HG03457 (cell line): ENCODE data around the gene COPZ1.
"Not testable (repeated sequence)": the region's sequence is repeated elsewhere in the genome, so short reads cannot be mapped to it uniquely, and the experiment has no call there.

Experiments used
- ATAC-seq: cut with Tn5 transposase; IDR thresholded peaks from one replicate; pipeline ENCODE4 v1.9.1; 2021; ENCODE audit warnings: moderate number of reproducible peaks; ENCODE audit not compliant: unreplicated experiment

The COPZ1 gene

DNA sequence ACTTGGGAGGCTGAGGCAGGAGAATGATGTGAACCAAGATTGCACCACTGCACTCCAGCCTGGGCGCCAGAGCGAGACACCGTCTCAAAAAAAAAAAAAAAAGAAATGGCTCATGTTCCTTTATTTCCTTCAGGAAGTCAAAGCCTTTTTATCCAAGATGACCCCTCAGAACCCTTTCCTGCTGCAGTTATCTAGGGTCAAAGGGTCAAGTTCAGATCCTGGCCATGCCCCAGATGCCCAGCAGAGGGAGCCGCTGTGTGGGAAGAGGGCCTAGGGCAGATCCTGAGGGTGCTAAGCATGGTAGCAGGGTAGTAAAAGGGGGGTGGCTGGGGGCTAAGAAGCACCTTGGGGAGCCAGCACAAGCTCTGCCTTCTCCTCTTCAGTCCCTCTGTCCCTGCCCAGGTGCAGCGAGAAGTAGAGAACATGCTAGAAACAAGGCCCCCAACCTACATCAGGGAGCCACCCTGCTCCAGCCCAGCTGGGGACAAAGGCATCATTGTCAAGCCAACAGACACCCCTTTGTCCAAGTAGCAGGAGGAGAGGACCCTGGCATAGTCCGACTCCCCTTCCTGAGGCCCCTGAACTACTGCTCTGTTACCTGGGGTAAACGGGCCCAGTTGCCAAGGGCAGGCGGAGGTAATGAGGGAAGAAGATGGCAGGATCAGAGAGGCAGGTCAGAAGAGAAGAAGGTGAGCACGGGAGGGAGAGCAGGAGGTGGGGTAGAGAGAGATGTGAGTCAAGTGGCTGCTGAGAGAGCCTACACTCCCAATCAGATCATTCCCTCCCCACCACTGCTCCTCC, 30.6 kb upstream of the COPZ1 start:
- ATAC-seq: no peak

DNA sequence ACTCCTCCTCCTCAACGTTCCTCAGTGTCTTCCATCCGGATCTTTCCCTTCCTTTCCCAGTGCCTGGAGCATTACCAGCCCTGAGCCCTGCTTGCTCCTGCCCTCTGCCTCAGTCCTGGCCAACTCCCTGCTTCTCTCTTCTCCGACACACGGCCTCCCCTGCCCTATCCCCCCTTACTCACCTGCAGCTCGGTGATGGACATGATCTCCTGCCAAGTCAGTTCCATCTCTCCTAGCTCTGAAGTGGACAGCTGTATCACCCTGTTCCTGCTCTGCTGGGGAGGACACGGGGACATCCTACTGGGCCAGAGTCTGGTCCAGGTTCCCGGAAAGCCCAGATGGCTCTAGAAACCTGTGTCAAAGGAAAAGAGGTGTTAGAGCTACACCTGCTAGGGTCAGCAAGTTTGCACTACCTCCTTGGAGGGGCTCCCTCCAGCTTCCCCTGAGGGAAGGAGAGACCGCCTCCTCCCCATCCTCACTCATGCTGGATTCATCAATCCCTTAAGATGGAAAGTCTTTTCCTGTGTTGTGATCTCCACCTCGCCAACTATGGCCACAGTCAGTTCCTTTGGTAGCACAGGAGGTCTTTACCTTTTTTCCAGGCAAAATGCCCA, 29.9 kb upstream of the COPZ1 start:
- ATAC-seq: no peak

GRCh38 chr12:54296393-54297099, 28.4 kb upstream of the COPZ1 start:
- no peak for ATAC-seq

DNA sequence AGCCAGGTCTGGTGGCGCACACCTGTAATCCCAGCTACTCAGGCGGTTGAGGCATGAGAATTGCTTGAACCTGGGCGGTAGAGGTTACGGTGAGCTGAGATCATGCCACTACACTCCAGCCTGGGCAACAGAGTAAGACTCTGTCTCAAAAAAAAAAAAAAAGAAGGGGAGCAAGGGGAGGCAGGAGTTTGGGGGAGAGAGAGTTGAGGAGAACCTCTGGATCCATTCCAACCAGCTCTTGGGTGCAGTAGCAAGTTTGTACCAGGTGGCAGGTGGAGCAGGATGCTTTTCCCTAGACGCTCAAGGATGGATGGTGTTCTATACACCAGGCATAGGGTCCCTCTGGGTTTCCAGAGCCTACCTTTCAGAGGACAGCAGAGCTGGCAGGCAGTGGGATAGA, 26.0 kb upstream of the COPZ1 start:
- ATAC-seq: no peak

DNA sequence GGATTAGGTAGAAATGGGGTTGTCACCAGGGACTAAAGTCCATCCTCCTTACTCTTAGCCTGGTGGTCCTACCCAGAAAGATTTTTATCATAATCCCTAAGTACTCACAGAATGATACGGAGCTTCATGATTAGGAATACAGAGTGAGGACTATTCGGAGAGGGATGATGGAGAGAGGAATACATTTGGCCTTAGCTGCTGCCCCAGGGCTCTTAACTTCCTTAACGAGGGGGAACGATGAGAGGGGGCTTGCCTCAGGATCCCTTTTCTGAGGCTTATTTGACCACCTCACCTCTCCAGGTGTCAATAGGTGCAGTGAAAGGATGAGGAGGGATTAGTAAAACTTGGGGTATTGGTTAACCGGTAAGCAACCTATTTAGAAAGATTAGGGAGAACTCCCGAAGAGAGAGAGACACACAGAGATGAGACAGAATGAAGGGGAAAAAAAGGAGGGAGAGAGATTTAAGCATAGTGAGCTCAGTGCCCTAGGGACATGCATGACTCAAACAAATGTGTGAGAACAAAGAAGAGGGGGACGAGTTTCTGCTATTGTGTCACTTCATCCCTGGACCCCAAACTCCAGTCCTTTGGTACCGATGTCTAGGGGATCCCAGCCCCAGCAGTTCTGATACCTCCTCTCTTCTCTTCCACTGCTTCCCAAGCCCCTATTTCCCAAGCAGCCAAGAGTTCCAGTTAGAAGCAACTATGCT, 25.3 kb upstream of the COPZ1 start:
- ATAC-seq: no peak

- no peak for ATAC-seq
Measured at GRCh38 chr12:54300225-54300731, 24.7 kb upstream of the COPZ1 start.

- no peak for ATAC-seq
Measured at GRCh38 chr12:54300732-54301427, 24.1 kb upstream of the COPZ1 start, which contains the start of gene NFE2. Gene NFE2, minus strand, starts transcription at chr12:54301015. Its CDS starts 5,767 bp downstream, at chr12:54295248.

DNA sequence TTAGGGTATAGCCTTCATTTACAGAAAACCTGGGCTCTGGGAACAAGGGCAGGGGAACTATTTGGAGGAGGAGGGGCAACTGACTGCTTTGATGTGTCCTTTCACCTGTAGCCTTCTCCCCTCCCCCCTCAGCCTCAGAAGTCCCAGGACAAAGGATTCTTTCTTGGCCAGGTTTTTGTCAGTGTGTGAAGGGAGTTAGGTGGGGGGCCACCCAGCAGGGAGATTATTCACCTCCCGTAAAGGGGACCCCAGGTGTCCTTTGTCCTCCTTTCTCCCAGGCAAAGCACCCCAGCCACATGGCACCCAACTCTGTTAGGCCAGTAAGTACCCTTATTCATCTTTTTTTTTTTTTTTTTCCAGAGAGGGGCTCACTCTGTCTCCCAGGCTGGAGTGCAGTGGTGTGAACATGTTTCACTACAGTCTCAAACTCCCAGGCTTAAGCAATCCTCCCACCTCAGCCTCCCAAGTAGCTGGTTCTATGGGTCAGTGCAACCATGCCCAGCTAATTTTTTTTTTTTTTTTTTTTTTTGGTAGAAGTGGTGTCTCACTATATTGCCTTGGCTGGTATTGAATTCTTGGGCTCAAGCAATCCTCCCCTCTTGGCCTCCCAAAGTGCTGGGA, 23.4 kb upstream of the COPZ1 start:
- ATAC-seq: no peak

DNA sequence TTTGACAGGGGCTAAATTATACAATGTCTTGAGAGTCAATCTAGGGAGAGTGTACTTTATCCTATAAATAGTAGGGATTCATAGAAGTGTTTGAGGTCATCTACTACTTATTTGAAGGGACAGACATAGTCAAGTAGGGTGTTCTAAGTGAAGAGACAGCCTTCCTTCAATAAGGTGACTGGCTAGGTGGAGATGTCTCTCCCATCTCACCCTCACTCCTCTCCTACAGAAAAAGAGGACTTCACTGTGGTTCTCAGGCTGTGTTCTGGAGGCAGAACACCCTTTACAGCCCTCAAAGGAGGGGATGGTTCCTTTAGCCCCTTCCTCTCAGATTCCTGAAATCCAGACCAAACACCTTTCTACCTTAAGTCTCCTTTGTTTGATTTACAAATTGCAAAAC, 21.3 kb upstream of the COPZ1 start:
- ATAC-seq: no peak

DNA sequence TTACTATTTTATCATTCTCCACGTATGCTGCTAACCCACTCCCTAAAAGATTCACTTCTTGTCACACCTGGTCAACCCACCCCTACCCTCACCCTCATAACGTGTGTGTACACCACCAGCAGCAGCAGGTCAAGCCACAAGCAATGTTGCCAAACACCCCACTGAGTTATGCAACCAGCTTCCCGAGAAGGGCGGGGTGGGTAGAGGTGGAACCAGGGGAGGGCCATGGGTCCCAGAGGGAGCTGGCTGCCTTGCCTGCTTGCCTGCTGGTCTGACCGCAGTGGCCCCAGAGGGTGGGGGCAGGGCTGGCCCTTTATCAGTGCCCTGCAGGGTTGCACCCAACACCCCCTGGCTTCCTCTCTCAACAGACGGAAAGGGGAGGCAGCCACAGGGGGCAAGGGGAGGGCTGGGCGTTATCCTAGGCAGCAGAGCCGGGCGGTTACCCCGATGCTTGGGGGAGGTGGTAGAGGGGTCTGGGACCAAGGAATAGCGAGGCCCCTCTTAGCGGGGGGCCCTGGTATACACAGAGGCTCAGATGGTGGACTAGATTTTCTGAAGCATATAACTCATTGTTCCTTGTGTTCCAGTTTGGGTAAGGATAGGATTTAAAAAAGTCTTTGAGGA, 20.6 kb upstream of the COPZ1 start:
- no peak for ATAC-seq

DNA sequence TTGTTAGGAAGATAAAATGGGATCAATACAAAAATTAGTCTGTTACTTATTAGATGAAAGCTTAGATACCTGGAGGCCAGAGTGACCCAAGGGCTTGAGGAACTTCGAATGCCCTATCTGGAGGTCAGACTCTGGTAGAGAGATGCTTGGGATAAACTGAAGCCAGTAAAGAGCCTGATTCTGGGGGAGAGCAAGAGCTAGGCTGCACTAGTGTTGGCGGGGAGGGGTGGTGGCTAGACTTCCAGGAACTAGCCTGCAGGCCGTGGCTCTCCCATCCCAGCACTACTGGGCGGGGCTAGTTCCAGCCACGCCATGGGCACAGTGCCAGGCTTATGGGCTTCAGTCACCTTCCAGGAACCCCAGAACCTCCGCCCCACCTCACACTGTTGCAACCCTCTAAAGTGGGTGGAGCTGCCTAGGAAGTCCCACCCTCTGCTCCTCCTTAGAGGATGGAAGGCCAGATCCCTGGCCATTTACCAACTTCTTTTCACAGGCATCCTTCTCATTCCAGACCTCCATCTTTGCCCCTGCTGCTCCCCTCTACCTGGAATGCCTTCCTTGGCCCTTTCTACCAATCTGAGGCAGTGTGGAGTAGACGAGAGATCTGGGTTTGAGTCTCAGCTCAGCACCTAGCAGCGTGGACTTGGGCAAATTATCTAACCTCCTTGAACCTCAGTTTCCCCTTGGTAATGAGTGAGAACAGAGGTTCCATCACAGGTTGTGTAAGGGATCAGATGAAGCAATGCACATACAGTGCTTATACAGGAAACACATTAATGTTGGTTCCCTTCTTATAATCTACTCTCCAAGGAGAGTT, 17.8 kb upstream of the COPZ1 start:
- no peak for ATAC-seq

DNA sequence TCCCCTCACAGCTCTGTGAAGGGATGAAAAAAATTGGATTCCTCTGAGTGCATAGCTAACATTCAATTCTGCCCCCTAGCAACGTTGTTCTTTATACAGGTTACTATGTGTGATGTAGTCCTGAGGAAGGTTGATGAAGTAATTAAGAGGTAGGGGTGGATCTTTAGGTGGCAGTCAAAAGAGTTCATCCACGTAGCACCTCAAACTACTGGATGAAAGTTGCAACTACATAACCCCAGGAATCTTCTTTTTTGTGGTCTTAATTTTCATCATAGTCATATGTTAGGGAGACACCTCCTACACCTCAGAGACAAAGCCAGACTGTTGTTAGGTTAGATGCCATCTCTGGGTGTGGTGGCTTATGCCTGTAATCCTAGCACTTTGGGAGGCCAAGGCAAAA, 13.9 kb upstream of the COPZ1 start:
- no peak for ATAC-seq

GRCh38 chr12:54312309-54312708, 12.6 kb upstream of the COPZ1 start:
- not testable (repeated sequence) for ATAC-seq

DNA sequence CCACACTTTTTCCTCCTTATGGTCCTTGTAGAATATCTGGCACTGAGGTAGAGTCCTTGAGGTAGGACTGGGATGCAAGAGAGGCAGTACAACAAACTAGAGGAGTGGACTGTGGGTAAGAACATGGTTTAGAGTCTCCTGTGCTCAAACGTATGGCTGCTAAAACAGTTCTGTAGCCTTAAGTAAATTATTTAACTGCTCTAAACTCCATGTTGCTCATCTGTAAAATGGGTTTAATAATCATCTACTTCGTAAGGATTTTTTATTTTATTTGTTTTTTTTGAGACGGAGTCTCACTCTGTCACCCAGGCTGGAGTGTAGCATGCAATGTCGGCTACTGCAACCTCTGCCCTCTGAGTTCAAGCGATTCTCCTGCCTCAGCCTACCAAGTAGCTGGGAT, 3.6 kb upstream of the COPZ1 start:
- ATAC-seq: no peak

DNA sequence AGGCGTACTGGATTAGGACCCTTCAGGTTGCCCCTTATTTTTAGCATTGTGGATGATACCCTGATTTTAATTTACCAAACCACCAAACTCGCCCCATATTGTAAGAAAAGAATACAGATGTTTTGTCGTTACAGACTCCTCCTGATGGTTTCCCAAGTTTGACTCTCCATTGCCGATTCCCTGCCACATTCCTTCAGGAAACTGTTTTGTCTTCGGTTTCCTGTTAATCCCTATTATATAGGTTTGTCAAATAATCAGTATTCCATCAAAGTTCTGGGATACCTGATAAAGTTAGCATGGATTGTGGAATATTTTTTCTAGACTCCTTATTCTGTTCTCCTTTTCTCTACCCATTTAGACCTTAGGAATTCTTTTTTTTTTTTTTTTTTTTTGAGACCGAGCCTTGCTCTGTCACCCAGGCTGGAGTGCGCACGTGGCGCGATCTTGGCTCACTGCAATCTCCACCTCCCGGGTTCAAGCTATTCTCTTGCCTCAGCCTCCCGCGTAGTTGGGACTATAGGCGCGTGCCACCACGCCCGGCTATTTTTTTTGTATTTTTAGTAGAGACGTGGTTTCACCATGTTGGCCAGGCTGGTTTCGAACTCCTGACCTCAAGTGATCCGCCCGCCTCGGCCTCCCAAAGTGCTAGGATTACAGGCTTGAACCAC, 645 bp downstream of the COPZ1 start:
- not testable (repeated sequence) for ATAC-seq

- ATAC-seq: no peak
Measured at GRCh38 chr12:54328595-54329337, 3.8 kb downstream of the COPZ1 start.

GRCh38 chr12:54329759-54330158, 4.8 kb downstream of the COPZ1 start:
- ATAC-seq: no peak

DNA sequence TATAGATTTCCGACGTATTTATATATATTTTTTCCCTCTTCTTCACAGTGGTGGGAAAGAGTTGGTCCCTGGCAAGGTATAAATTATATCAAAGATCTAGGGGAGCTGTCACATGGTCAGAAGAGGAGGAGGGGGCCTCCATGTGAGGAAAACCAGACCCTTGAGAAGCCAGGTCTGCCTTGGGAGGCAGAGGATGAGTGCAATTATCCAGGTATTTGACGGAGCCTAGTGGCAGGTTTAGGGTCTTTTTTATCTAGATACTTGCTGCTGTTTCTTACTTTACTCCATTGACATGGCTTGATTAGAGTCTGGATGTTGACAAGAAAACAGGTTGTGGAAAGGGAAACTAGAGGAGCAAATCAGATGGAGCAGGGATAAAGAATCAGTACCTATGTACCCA, 5.5 kb downstream of the COPZ1 start:
- no peak for ATAC-seq
